ENCODE data around the gene TRAF3IP1.

The TRAF3IP1 gene

DNA sequence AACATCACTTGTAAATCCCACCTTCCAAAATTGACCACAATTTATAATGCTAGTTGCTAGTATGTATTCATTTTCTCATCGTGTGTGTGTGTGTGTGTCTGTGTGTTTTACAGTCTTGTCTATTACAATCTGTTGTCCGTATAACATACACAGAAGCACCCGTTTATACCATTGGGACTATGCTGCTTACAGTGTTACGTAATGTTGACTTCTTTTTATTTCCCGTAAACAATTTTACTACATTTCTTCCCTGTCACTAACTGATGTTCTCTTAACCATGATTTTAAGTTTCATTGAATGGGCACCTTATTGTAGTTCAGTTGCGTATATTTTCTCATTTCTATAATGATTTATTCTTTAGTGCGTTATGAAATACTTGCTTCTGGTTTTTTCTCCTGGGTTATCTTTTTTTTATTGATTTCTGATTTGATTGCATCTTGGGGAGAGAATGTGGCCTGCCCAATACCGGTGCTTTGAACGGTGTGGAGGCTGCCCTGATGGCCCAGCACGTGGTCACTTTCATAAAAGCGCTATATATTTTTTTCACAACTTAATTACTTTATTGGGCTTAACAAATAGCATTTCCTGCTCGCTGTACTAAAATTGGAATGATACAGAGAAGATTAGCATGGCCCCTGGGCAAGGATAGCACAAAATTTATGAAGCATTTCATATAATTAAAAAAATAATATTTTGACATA is 91.9 kb downstream of the TRAF3IP1 start:
- DNase-seq: no peak

DNA sequence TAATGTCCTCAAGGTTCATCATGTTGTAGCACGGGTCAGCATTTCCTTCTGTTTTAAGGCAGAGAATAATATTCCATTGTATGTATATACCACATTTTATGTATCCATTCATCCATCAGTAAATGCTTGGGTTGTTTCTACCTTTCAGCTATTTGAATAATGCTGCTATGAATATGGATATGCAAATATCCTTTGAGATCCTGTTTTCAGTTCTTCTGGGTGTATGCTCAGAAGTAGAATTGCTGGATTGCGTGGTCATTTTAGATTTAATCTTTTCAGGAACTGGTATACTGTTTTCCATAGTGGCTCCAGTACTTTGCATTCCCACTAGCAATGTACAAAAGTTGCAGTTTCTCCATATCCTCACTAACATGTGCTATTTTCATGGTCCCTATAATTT is 93.0 kb downstream of the TRAF3IP1 start:
- DNase-seq: no peak

DNA sequence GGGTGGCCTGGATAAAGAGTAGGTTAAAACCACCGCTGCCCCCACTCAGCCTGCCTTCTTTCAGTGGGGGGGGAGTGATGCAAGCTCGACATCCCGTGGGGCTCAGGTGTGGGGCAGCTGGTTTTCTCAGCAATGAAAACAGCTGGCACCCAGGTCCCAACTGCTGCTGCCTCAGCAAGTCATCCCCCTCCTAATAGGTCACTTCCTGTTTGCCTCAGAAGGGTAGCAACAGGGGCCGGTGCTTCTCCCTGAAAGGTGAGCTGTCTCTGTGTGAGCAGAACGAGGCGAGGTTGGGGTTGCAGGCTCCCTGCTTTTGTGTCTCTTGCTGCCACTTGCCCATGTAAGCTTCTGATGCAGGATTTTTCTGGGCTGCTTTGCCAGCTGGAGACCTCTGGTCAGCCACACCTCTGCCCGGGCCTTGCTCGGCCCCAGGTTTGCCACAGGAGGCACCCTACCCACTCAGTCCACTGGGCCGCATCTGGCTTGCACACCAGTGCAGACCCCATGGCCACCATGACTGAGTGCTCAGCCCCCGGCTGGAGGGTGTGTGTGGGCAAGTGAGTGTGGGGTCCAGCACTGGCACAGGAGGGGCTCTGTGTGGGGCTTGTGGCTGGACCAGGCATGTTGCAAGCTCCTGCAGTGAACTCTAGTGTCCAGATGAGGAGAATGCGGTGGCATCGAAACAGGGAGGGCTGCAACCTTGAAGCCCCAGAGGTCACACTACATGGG is 94.9 kb downstream of the TRAF3IP1 start:
- no peak for DNase-seq

DNA sequence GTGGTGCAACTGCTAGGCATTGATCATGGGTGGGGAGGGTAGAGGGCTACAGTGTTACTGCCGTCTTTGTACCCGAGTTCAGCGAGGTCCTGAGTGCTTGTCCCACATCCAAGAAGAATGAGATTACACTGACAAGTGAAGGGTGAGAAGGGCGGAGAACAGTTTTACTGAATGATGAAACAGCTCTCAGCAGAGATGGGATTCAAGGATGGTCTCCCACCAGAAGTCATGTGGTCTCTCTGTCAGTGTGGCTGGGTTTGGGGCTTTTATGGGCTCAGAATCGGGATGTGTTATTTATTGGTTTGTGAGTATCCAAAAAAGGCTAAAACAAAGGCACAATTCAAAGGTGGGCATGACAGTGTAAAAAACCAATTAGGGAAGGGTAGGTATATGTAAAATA is 95.6 kb downstream of the TRAF3IP1 start:
- DNase-seq: no peak

DNA sequence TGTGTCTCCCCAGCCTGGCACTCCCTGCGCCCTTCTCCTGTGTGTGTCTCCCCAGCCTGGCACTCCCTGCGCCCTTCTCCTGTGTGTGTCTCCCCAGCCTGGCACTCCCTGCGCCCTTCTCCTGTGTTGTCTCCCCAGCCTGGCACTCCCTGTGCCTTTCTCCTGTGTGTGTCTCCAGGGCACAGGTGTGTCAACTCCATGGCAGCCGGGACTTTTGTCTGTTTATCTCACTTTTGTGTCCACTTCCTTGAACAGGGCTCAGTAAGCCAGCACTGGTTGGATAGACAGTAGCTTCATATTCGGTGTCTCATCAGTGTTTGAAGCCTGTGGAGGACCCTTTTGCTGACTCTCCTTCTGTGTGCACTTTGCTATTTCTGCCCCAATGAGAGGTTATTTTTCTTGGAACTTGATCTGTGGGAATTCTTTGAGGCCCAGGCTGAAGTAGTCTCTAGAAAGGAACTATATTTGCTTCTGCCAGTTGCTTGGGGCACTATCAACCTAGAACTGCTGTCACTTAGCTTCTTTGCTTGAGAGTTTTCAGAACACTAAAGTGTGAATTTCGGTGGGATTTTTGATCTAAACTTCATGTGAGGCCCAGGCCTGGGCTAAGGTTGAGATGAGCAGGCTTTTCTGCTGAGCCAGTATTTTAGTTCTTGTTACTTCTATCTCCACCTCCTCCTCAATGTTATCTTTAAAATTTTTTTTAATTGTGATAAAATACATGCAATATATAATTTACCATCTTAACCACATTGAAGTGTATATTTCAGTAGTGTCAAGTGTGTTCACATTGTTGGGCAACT is 98.1 kb downstream of the TRAF3IP1 start:
- no peak for DNase-seq

DNA sequence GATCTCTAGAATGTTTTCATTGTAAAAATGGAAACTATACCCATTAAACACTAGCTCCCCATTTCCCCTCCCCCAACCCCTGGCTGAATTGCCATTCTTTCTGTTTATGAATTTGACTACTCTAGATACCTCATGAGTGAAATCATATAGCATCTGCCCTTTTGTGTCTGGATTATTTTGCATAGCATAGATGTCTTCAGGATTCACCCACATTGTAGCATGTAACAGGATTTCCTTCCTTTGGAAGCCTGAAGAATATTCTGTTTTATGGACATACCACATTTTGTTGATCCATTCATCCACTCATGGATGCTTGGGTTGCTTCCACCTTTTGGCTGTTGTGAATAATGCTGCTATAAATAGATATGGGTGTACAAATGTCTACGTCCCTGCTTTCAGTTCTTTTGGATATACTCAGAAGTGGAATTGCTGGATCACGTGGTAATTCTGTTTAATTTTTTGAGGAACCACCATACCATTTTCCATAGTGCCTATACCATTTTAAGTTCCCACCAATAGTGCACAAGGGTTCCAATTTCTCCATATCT is 98.8 kb downstream of the TRAF3IP1 start:
- DNase-seq: no peak

DNA sequence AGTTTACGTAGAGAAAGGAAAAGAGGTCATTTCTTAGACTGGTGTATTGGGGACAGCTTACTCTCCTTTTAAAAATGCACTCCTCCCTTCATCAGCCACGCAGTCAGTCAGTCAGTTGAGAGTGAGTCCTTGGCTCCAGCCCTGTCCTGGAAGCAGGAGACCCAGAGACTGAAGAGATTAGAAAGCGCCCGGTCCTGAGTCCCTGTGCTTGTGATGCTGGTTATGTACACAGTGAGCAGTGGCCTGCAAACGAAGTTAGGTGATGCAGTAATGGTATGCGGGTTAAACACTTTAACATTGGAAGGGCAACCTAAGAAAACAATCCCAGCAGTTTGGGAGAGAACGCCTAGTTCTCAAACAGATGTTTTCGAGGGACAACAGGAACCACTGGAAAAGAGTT is 100.1 kb downstream of the TRAF3IP1 start:
- no peak for DNase-seq

DNA sequence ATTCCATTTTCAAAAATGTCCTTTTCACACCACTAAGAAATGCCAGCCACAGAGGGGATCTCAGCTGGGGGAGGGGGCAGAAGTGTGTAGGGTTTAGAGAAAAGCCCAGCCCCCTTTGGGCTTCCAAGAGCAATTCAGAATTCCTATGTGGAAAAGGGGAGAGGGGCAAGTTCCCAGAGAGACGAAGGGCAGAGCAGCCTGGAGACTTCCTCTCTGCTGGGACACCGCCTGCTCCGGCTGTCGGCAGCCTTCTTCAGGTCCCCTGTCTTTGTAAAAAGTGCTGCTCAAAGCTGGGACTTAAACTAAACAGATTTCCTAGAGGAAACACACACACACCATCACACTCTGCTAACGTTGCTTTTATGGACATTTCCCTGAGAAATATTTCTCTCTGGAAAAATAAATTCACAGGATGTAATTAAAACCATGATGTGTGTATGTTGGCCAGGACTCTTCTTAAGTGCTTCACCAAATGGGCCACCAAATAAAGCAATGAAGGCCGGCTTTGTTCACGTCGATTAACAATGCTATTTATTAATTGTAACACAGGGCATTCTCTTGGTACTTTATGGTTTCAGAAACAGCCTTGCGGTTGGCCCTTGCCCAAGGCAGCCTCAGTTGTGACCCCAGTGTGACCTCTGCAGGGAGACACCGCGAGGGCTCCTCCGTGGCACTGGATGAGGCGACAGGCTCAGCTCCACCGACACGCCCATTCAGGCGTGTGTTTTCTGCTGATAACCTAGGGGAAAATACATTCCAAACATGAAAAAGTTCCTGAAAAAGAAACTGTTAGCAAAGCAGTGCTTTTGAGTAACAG is 100.8 kb downstream of the TRAF3IP1 start:
- no peak for DNase-seq

DNA sequence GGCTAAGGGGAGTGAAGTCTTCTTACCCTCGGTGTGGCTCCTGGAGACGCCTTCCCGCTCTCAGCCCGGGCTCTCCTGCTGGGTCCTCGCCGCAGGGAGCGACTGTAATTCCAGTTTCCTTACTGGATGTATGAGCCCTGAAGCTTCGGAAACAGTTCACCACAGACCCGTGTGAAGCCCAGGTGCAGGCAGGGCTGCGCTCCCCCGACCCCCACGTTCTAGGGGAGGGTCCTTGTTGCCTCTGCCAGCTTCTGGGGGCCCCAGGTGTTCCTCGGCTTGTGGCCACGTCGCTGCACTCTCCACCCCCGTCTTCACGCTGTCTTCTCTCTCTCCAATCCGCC is 101.3 kb downstream of the TRAF3IP1 start:
- no peak for DNase-seq

DNA sequence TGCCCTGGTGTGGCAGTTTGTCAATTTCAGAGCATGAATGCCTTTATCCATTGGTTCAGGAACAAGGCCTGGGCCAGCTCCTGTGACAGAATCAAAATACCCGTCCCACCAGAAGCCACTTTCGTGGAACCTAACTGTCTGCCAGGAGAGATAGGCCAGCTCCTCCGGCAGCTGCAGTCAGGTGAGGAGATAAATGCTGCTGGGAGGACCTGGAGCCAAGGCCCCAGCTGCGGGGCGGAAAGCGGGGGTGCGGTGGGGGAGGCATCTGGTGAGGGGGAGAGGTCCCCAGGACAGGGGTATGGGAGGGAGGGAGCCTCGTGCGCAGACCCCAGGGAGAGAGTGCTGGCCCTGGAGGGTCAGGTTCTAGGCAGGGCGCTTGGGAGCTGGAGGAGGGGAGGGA is 102.0 kb downstream of the TRAF3IP1 start:
- no peak for DNase-seq

DNA sequence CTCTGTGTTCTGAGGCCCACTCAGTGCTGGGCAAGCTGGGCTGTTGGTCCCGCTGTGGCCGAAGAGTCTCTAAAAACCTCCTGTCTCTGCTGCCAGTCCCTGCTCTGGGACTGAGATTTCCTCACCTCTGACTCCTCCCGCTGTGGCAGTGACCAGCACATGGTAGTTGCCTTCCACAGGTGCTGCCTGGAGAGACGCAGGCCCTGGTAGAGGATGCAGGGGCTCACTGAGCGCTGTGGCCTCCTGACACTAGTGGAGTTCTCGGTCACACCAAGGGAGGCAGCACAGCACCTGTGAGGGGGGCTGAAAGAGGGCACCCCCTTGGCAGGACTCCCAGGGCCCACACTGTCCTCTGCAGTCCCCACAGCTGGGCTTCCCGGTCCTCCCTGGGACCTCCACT is 102.6 kb downstream of the TRAF3IP1 start:
- no peak for DNase-seq

DNA sequence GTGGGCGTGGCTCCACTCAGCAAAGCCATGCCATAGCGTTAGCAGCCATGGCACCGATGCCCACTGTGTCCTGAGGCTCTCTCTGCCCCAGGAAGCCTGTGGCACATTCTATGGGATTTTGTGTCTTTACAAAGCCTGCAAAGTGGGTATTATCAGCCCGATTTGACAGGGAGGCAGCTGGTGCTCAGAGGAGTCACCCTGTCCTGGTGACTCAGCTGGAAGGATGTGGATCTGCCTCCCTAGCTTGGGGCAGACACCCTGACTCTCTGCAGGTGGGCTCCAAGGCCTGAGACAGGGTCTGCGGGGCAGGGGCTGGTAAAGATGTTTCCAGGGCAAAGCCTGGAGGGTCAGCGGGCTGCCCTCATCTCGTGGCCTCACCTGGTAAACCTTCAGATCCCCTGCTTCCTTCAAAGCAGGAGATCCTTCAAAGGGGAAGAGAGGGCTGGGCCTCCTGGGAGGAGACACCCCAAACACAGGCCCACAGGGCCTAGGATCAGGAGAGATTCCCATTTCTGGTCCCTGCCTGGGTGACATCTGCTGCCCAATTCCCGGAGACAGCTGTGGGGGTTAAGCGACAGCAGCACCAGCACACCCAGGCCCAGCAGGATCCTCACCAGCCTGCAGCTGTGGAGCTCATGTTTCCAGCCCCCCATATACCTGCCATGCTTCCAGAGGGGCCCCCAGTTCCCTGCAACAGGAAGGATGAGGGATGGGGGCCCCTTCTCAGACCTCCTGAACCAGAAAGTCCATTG is 103.4 kb downstream of the TRAF3IP1 start:
- no peak for DNase-seq

DNA sequence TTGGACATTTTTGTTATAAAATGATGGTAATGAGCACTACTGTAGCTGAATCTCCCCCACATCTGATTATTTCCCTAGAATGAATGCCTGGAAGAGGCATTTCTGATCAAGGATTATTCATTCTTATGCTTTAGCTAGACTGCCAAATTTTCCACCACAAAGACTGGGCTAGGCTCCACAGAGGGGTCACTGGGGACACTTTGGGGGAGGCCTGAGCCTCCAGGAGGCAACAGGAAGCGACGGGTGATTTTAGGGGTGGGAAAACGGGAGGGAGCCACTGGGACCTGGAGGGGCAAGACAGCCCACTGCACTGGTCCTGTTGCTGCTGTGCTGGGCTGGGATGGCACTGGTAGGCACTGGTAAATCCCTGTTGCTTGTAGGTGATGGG is 104.0 kb downstream of the TRAF3IP1 start:
- no peak for DNase-seq

DNA sequence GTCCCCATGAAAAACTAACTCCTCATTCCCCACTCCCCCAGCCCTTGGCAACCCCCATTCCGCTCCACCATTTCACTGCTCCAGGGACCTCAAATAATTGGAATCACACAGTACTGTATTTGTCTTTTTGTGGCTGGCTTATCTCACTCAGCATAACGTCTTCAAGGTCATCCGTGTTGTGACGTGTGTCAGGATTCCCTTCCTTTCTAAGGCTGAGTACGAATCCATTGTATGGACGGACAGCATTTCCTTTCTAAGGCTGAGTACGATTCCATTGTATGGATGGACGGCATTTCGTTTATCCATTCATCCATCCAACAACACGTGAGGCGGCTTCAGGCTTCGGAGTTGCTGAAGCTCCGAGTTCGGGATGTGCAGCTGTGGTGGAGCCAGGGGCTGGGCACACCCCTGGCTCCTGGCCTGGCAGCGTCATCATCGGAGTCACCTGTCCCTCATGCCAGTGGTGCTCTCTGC is 105.2 kb downstream of the TRAF3IP1 start:
- no peak for DNase-seq

DNA sequence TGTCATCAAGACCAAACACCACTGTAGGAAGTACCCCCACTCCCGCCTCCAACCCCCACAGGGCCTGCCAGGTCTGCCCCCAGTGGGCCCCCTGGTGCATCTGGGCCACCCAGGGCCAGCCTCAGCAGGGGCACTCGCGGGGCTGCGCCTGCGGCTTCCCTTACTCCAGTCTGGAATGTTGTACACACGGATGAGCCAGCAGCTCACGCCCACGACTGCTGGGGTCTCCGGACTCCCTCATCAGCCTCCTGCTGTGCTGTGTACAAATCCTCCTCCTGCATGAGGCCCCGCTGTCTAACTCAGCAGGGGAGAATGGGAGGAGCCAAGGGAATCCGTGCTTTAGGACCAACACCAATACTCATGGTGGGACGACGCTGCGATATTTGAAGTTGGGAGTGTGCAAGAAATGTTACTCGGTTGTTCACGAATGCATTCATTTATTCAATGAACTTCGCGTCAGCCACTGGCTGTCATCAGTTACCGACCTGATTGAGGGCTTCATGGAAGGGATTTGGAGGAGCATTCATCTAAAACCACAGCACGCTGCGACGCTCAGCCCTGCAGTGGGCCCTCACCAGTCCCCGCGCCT is 105.8 kb downstream of the TRAF3IP1 start:
- no peak for DNase-seq

DNA sequence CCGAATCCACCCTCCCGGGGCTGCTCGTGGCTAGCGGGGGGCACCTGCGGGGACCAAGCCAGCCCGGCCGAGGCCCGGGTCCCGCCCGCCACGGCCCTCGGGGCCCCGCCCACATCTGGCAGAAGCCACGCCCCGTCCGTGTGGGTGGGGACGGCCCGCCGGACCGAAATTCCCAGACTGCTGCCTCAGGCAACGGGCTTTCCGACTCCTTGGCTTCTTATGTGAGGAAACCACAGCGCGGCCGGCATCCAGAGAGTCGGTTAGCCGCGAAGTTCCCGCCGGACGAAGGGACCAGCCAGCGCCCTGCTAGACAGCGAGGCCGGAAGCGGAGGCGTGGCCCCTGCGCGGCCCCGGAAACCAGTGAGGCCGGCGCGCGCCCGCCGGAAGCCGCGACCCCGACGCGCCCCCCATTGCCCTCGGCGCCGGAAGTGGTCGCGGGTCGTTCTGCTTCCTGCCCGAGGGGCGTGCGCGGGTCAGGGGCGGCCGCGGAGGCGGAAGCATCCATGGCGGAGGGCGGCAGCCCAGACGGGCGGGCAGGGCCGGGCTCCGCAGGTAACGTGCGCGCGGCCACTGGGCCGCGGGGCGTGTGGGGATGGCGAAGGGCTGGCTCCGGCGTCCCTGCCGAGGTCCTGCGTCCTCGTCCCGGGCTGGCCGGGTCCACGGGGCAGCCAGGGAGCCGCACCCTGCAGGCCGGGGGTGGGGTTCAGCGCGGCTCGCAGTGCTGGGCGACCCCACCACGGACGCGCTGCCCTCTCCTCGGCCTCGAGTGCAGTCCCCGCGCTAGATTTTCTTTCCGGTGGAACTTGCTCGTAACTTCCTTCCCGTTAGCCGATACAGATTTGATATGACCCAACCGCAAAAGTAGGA is 106.5 kb downstream of the TRAF3IP1 start, which contains the start of gene ASB1:
TSS of gene ASB1 (plus strand) at position 360 of the 867 bp plus-strand sequence. CDS start at position 504, 144 bp downstream.
- DNase-seq: peak; percentile 80

DNA sequence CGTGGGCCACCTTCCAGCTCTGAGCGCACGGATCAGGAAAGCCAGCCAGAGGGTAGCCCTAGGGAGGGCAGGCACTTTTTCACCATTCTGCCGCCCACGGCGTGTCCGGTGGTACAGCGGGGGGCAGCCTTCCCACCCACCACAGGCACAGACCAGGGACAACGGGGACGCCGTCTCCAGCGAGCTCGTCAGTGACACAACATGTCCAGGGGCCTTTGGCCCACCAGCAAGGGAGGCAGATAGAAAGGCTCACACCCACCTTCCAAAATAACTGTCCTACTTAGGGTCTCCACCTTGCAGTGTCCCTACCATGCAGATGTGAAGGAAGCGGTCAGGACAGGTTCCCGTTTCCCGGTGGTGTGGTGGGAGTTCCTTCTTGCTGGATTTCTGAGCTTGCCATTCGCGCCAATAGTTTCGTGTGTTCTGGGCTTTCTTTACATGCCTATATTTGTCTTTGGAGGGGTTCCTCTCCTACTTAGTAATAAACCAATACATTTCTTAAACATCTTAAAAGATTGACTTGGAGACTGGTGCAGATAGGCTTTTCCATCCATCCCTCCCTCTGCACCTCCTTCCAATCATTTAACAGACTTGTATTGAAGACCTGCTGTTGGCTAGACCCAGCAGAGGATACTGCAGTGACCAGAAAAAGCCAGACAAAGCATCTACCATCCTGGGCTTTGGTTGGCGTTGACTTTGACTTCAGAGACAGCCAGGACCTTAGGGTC is 107.3 kb downstream of the TRAF3IP1 start:
- no peak for DNase-seq

DNA sequence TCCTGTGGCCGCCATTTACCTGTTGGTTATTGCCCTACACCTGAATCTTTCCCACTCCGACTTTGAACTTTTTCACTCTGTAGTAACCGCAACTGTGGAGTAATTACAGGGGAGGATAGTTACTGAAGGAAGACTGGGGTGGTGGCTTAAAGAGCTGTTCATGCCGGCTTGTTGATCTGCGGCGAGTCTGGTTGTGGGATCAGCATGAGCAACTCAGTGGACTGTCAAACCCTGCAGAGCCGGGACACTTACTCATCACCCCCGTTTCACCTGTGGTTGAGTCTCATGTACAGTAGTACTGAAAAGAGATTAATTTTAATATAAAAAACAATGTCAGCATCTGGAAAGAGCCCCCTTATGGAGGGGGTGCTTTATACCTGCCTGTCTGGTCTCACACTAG is 108.5 kb downstream of the TRAF3IP1 start:
- DNase-seq: no peak

DNA sequence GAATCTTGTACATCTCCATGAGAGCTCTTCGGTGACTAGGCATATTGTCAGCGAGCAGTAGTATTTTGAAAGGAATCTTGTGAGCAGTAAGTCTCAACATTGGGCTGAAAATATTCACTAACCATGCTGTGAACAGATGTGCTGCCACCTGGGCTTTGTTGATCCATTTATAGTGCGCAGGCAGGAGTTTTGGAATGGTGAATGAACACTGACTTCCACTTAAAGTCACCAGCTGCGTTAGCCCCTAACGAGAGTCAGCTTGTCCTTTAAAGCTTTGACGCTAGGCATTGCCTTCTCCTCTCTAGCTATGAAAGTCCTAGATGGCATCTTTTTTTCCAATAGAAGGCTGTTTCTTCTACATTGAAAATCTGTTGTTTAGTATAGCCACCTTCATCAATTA is 110.5 kb downstream of the TRAF3IP1 start:
- DNase-seq: no peak

DNA sequence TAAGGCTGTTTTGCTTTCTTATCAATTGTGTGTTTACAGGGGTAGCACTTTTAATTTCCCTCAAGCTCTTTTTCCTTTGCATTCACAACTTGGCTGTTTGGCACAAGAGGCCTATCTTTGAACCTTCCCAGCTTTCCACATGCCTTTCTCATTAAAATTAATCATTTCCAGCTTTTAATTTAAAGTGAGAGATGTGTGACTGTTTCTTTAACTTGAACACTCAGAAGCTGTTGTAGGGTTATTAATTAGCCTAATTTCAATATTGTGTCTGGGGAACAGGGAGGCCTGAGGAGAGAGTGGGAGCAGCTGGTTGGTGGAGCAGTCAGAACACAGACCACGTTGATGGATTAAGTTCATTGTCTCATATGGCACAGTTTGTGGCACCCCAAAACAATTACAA is 111.1 kb downstream of the TRAF3IP1 start:
- DNase-seq: no peak
